LNCAP (cell line): ENCODE measurements around the gene FAM217B.

Experiments
- TF ChIP-seq, protein P1 (sequence below): fragments of 450-650 bp; IDR thresholded peaks from 2 replicates; pipeline ENCODE4 v1.5.1; 2017; ENCODE audit warnings: mild to moderate bottlenecking

Gene FAM217B, protein sequence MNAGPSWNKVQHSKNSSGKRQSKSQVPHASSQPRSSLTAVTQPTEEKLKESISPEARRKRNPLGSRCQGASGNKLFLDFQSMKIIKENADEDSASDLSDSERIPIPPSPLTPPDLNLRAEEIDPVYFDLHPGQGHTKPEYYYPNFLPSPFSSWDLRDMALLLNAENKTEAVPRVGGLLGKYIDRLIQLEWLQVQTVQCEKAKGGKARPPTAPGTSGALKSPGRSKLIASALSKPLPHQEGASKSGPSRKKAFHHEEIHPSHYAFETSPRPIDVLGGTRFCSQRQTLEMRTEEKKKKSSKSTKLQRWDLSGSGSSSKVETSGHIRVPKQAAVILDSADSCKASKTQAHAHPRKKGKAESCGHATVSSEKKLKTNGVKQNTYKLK

GRCh38 chr20:59940129-59940955 lies at the start of gene FAM217B, which contains the start of gene PPP1R3D:
Gene FAM217B (plus strand): TSS chr20:59940389. CDS start chr20:59943944, 3,555 bp downstream.
Gene PPP1R3D (minus strand): TSS chr20:59940305. CDS start chr20:59939931, 374 bp downstream.
- TF ChIP-seq, protein P1, sequence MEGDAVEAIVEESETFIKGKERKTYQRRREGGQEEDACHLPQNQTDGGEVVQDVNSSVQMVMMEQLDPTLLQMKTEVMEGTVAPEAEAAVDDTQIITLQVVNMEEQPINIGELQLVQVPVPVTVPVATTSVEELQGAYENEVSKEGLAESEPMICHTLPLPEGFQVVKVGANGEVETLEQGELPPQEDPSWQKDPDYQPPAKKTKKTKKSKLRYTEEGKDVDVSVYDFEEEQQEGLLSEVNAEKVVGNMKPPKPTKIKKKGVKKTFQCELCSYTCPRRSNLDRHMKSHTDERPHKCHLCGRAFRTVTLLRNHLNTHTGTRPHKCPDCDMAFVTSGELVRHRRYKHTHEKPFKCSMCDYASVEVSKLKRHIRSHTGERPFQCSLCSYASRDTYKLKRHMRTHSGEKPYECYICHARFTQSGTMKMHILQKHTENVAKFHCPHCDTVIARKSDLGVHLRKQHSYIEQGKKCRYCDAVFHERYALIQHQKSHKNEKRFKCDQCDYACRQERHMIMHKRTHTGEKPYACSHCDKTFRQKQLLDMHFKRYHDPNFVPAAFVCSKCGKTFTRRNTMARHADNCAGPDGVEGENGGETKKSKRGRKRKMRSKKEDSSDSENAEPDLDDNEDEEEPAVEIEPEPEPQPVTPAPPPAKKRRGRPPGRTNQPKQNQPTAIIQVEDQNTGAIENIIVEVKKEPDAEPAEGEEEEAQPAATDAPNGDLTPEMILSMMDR, result no peak

GRCh38 chr20:59891581-59891980 lies 48.6 kb upstream of the FAM217B start:
- TF ChIP-seq, protein P1, result no peak

DNA sequence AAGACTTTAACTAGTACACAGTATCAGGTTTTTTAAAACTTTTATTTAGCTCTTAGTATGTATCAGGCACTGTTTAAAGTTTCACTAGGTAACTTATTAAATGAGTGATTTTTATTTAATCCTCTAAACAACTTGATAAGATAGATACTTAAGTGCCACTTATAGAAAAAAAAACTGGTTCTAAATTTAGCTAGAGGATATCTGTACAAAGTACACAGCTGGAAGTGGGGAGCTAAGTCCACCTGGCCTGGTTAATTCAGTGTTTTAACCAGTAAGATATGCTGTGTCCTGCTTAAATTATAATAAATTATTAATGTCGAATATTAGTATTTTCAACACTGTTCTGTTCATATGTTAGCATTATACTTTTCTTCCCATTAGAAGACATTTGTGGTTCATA lies 44.3 kb upstream of the FAM217B start:
- TF ChIP-seq, protein P1, result no peak

DNA sequence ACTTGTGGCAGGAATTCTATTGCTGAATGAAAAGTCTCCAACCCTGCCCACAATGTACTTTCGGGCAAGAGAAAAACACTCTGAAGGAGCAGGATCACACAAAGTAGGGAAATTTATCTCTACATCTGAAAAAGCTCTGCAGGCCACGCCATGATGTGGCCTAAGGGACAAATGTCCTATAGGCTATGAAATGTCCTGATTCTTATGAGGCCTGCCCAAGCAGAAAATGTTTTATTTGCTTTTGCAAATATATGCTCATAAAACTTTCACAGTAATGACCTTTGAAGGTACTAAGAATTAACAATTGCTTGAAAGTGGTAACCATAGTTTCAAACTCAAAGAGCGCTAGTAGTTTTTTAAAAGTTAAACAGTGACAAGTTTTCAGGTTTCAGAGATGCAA lies 37.7 kb upstream of the FAM217B start:
- TF ChIP-seq, protein P1, result no peak

- TF ChIP-seq, protein P1, result no peak
Measured at GRCh38 chr20:59903621-59904020, 36.6 kb upstream of the FAM217B start.

DNA sequence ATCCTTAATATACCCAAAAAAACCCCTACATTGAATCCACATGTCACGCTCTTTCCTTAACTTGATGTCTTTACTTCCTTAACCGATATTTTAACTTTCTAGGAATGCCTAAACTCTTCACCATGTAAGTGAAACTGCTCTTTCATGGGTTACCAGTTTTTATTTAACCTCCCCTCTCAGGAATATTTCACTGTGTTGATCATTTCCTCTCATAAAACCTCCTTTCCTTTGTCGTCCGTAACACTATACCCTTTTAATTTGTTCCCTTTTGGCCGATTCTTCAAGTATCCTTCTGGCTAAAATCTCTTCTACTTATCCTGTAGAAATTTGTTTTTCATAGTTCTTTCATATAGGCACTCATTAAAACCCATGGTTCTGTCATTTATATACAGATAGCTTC lies 31.3 kb upstream of the FAM217B start:
- TF ChIP-seq, protein P1, result no peak

GRCh38 chr20:59911041-59911440 lies 29.1 kb upstream of the FAM217B start:
- TF ChIP-seq, protein P1, result no peak
